Left ventricle myocardium inferior (tissue), 1 donor: ENCODE measurements around the gene MGAT4D. TPM values are rescaled to one million over a fixed set of nuclear protein-coding genes. Genes with fewer than 3 reads are reported as not detected.

ENCODE experiments used
- DNase-seq: peaks from one replicate; pipeline ENCODE4 v3.0.0-alpha.2; 2020
- H3K27ac ChIP-seq: fragments of 200-600 bp; replicated peaks from 2 replicates; pipeline ENCODE4 v1.8.0; 2021
- H3K27me3 ChIP-seq: fragments of 200-600 bp; 2 replicates; pipeline ENCODE4 v1.8.0; 2021; ENCODE audit warnings: low read depth
- H3K36me3 ChIP-seq: fragments of 200-600 bp; 2 replicates; pipeline ENCODE4 v1.8.0; 2021
- H3K4me1 ChIP-seq: fragments of 200-600 bp; 2 replicates; pipeline ENCODE4 v1.8.0; 2021
- H3K4me3 ChIP-seq: fragments of 200-600 bp; 2 replicates; pipeline ENCODE4 v1.8.0; 2021; ENCODE audit warnings: mild to moderate bottlenecking, moderate library complexity
- H3K9me3 ChIP-seq: fragments of 200-600 bp; replicated peaks from 2 replicates; pipeline ENCODE4 v1.8.0; 2021
- CTCF ChIP-seq: fragments of 200-600 bp; IDR thresholded peaks from 2 replicates; pipeline ENCODE4 v1.8.0; 2021; ENCODE audit warnings: antibody characterized with exemption, mild to moderate bottlenecking, borderline replicate concordance
- intact Hi-C: fragments of 100-400 bp; cut with micrococcal nuclease; formaldehyde crosslinking; loops from one replicate; pipeline ENCODE4 v1.11.0; 2022
- total RNA-seq: library from RNA; stranded (reverse); fragmentation: NEBNext Ultra II Directional; extraction: Animal tissue kit (Norgen Biotek cat#: 25700); gene quantifications from one replicate; pipeline ENCODE4 v1.2.1, GENCODE V29; 2021
- donor health status: DM: no; HTN: yes; CAD: no; lungs with severe emphysema.

The MGAT4D gene
- total RNA-seq, 1 donor from 2014 or later = not detected

- DNase-seq = no peak
- H3K27me3 ChIP-seq = no peaks in the 10 kb centered on the region
- peaks cover 12% of the 10 kb centered on the region for H3K4me1 ChIP-seq
- no peaks in the 10 kb centered on the region for H3K9me3 ChIP-seq
- no peak overlapping the region for H3K4me3 ChIP-seq
- H3K36me3 ChIP-seq = no peaks in the 10 kb centered on the region
- intact Hi-C loops = no loop called here
- no peak for TF ChIP-seq CTCF
- H3K27ac ChIP-seq = no peak overlapping the region
Observed at GRCh38 chr4:140408974-140409373, 89.1 kb downstream of the MGAT4D start.

- Histone ChIP-seq H3K4me1 (peaks cover 4% of the 10 kb centered on the region), H3K27me3 (no peaks in the 10 kb centered on the region), H3K4me3 (no peak overlapping the region), H3K27ac (no peak overlapping the region), H3K9me3 (no peaks in the 10 kb centered on the region), H3K36me3 (no peaks in the 10 kb centered on the region)
- intact Hi-C loops = no loop called here
- DNase-seq = no peak
- TF ChIP-seq CTCF = no peak
Observed at GRCh38 chr4:140406292-140406691, 91.8 kb downstream of the MGAT4D start.

GRCh38 chr4:140400111-140400510, 98.0 kb downstream of the MGAT4D start:
- DNase-seq = no peak
- Histone ChIP-seq H3K4me1 (no peaks in the 10 kb centered on the region), H3K27ac (no peak overlapping the region), H3K9me3 (no peaks in the 10 kb centered on the region), H3K4me3 (no peak overlapping the region), H3K36me3 (no peaks in the 10 kb centered on the region), H3K27me3 (no peaks in the 10 kb centered on the region)
- intact Hi-C loops = no loop called here
- no peak for TF ChIP-seq CTCF

GRCh38 chr4:140395668-140396067, 102.4 kb downstream of the MGAT4D start:
- no peak overlapping the region for H3K27ac ChIP-seq
- no peak overlapping the region for H3K4me3 ChIP-seq
- no peaks in the 10 kb centered on the region for H3K9me3 ChIP-seq
- no peak for DNase-seq
- no peaks in the 10 kb centered on the region for H3K4me1 ChIP-seq
- no peaks in the 10 kb centered on the region for H3K27me3 ChIP-seq
- H3K36me3 ChIP-seq = no peaks in the 10 kb centered on the region
- TF ChIP-seq CTCF = no peak
- intact Hi-C loops = no loop called here

Other genes with a start within 250 kb of the MGAT4D start
- 84.5 TPM for gene SCOC, start 124.6 kb downstream of the MGAT4D start, total RNA-seq
- 47.0 TPM for gene CLGN, start 70.6 kb downstream of the MGAT4D start, total RNA-seq
- 16.8 TPM for gene ELMOD2, start 25.9 kb upstream of the MGAT4D start, total RNA-seq
- not detected for gene UCP1, start 70.7 kb upstream of the MGAT4D start, total RNA-seq